ENCODE measurements around the gene FUOM. TPM values are rescaled to one million over a fixed set of nuclear protein-coding genes. Genes with fewer than 3 reads are reported as not detected.
"Not testable (repeated sequence)": the region's sequence is repeated elsewhere in the genome, so short reads cannot be mapped to it uniquely, and the experiment has no call there.

Gene FUOM
- total RNA-seq, 2 experiments from 2014 or later = 12.4 to 13.4 TPM

DNA sequence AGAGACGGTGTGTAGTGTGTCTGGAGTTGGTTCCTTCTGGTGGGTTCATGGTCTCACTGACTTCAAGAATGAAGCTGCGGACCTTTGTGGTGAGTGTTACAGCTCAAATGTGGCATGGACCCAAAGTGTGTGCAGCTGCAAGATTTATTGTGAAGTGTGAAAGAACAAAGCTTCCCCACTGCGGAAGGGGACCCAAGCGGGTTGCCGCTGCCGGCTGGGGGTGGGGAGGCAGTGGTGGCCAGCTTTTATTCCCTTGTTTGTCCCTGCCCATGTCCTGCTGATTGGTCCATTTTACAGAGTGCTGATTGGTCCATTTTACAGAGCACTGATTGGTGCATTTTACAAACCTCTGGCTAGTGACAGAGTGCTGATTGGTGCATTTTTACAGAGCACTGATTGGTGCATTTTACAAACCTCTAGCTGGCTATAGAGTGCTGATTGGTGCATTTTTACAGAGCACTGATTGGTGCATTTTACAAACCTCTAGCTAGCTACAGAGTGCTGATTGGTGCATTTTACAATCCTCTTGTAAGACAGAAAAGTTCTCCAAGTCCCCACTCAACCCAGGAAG lies 36.9 kb downstream of the FUOM start:
- ATAC-seq; DNase-seq; H3K4me1 Mint-ChIP-seq (ENCODE audit: low read depth); POLR2A ChIA-PET; H3K27ac Mint-ChIP-seq; H3K4me3 Mint-ChIP-seq; H3K36me3 Mint-ChIP-seq (ENCODE audit: low read depth); H3K9me3 Mint-ChIP-seq (ENCODE audit: insufficient read depth): not testable (repeated sequence)
- H3K27me3 Mint-ChIP-seq (ENCODE audit: low read depth) = peaks cover 16% of the 10 kb centered on the region
- CTCF ChIA-PET = interaction anchor here (0.8 to 2.0 kb wide), 2 partner anchors 9 to 13 kb away, joined by 3 to 9 read pairs; no protein-coding TSS in a partner anchor

DNA sequence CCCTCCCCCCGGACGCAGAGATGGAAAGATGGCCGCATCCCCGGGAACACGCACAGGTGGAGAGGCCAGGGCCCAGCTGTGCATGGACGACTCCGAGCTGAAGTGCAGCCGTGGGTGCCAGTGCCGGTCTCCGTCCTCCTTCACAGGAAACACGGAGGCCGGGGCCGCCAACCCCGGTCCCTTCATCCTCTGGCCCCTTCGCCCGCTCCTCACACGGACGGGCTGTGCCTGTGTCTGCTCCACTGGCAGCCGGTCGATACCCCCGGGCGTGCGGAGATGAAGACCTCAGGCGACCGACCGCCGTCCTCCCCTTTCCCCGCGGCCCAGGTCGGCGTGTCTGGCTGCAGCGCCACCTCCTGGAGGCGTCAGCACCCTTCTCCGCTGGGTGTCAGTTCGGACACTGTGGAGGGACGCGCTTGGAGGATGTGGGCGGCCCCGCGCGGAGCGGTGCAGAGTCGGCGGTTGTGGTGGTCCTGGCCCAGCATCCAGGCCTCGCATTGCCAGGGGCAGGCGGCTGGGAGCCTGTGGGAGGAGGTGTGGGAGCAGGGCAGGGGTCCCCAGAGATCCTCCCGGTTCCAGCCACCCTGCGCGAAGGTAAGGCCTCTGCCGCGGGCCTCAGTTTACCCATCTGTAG lies 39.2 kb downstream of the FUOM start:
- Mint-ChIP-seq H3K4me1 (ENCODE audit: low read depth) (peaks cover 4% of the 10 kb centered on the region), H3K27me3 (ENCODE audit: low read depth) (peaks cover 12% of the 10 kb centered on the region), H3K36me3 (ENCODE audit: low read depth) (no peaks in the 10 kb centered on the region), H3K4me3 (peak overlapping the region; percentile 48), H3K27ac (no peak overlapping the region), H3K9me3 (ENCODE audit: insufficient read depth) (no peaks in the 10 kb centered on the region)
- ATAC-seq = peak; percentile 91
- POLR2A ChIA-PET = interaction anchor here (0.6 kb wide), 1 partner anchor 143 kb away, joined by 3 read pairs; no protein-coding TSS in a partner anchor
- peak; percentile 74 for DNase-seq
- CTCF ChIA-PET = interaction anchor here (1.0 kb wide), 1 partner anchor 11 kb away, joined by 3 read pairs; no protein-coding TSS in a partner anchor

- no peak overlapping the region for H3K4me3 Mint-ChIP-seq
- POLR2A ChIA-PET = no interaction called here
- no peaks in the 10 kb centered on the region for H3K9me3 Mint-ChIP-seq (ENCODE audit: insufficient read depth)
- H3K36me3 Mint-ChIP-seq (ENCODE audit: low read depth) = peaks cover 2% of the 10 kb centered on the region
- ATAC-seq (no peak), DNase-seq (no peak)
- no peak overlapping the region for H3K27ac Mint-ChIP-seq
- peaks cover 10% of the 10 kb centered on the region for H3K27me3 Mint-ChIP-seq (ENCODE audit: low read depth)
- CTCF ChIA-PET = interaction anchor here (3.0 kb wide), 1 partner anchor 13 kb away, joined by 14 read pairs; no protein-coding TSS in a partner anchor
- H3K4me1 Mint-ChIP-seq (ENCODE audit: low read depth) = peaks cover 4% of the 10 kb centered on the region
Measured at GRCh38 chr10:133316732-133317131, 41.1 kb downstream of the FUOM start.

- H3K4me1 Mint-ChIP-seq (ENCODE audit: low read depth) = peaks cover 4% of the 10 kb centered on the region
- no peak overlapping the region for H3K27ac Mint-ChIP-seq
- CTCF ChIA-PET = interaction anchor here (1.6 to 3.0 kb wide), 2 partner anchors 10 to 13 kb away, joined by 5 to 14 read pairs; no protein-coding TSS in a partner anchor
- peaks cover 6% of the 10 kb centered on the region for H3K36me3 Mint-ChIP-seq (ENCODE audit: low read depth)
- ATAC-seq (peak; percentile 3), DNase-seq (no peak)
- no peaks in the 10 kb centered on the region for H3K9me3 Mint-ChIP-seq (ENCODE audit: insufficient read depth)
- no peak overlapping the region for H3K4me3 Mint-ChIP-seq
- POLR2A ChIA-PET = no interaction called here
- peaks cover 10% of the 10 kb centered on the region for H3K27me3 Mint-ChIP-seq (ENCODE audit: low read depth)
Measured at GRCh38 chr10:133316266-133316665, 41.6 kb downstream of the FUOM start.

- POLR2A ChIA-PET = no interaction called here
- DNase-seq (no peak), ATAC-seq (peak; percentile 5)
- CTCF ChIA-PET = interaction anchor here (1.6 to 3.0 kb wide), 2 partner anchors 9 to 14 kb away, joined by 5 to 14 read pairs; no protein-coding TSS in a partner anchor
- peaks cover 4% of the 10 kb centered on the region for H3K4me1 Mint-ChIP-seq (ENCODE audit: low read depth)
- no peaks in the 10 kb centered on the region for H3K9me3 Mint-ChIP-seq (ENCODE audit: insufficient read depth)
- peaks cover 6% of the 10 kb centered on the region for H3K36me3 Mint-ChIP-seq (ENCODE audit: low read depth)
- no peak overlapping the region for H3K4me3 Mint-ChIP-seq
- H3K27me3 Mint-ChIP-seq (ENCODE audit: low read depth) = peaks cover 10% of the 10 kb centered on the region
- no peak overlapping the region for H3K27ac Mint-ChIP-seq
Measured at GRCh38 chr10:133315847-133316246, 42.0 kb downstream of the FUOM start.

GRCh38 chr10:133314911-133315310 lies 42.9 kb downstream of the FUOM start:
- Mint-ChIP-seq H3K27me3 (ENCODE audit: low read depth) (peaks cover 7% of the 10 kb centered on the region), H3K36me3 (ENCODE audit: low read depth) (peaks cover 12% of the 10 kb centered on the region), H3K4me1 (ENCODE audit: low read depth) (peaks cover 5% of the 10 kb centered on the region), H3K27ac (no peak overlapping the region), H3K9me3 (ENCODE audit: insufficient read depth) (no peaks in the 10 kb centered on the region), H3K4me3 (no peak overlapping the region)
- no peak for DNase-seq
- ATAC-seq = no peak
- CTCF ChIA-PET = interaction anchor here (1.6 to 3.0 kb wide), 2 partner anchors 8 to 15 kb away, joined by 5 to 14 read pairs; no protein-coding TSS in a partner anchor
- POLR2A ChIA-PET = no interaction called here

DNA sequence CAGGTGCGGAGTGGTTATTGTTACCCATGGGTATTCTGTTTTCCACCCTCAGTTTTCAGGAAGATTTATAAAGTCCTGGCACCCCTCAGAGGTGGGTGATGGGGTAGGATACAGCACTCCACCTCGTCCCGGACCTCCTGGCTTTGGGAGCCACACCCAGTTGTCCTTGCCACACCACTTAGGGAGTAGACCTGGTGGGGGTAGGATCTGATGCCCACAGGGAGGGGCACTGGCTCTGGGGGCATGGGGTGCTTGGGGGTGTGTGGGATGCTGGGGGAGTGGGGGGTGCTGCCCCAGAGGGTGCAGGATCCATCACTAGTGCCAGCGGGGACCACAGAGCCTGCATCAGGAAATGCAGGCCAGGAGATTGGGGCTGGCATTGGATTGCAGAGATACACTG lies 44.6 kb downstream of the FUOM start:
- Mint-ChIP-seq H3K27me3 (ENCODE audit: low read depth) (no peaks in the 10 kb centered on the region), H3K4me3 (no peak overlapping the region), H3K36me3 (ENCODE audit: low read depth) (peaks cover 15% of the 10 kb centered on the region), H3K4me1 (ENCODE audit: low read depth) (peaks cover 5% of the 10 kb centered on the region), H3K9me3 (ENCODE audit: insufficient read depth) (no peaks in the 10 kb centered on the region), H3K27ac (no peak overlapping the region)
- POLR2A ChIA-PET = no interaction called here
- CTCF ChIA-PET = no interaction called here
- ATAC-seq = no peak
- DNase-seq = no peak

- POLR2A ChIA-PET = no interaction called here
- CTCF ChIA-PET = no interaction called here
- peaks cover 17% of the 10 kb centered on the region for H3K36me3 Mint-ChIP-seq (ENCODE audit: low read depth)
- H3K27me3 Mint-ChIP-seq (ENCODE audit: low read depth) = no peaks in the 10 kb centered on the region
- no peak for DNase-seq
- H3K9me3 Mint-ChIP-seq (ENCODE audit: insufficient read depth) = no peaks in the 10 kb centered on the region
- peaks cover 7% of the 10 kb centered on the region for H3K4me1 Mint-ChIP-seq (ENCODE audit: low read depth)
- no peak overlapping the region for H3K4me3 Mint-ChIP-seq
- H3K27ac Mint-ChIP-seq = no peak overlapping the region
- no peak for ATAC-seq
Measured at GRCh38 chr10:133312769-133313145, 45.1 kb downstream of the FUOM start.

DNA sequence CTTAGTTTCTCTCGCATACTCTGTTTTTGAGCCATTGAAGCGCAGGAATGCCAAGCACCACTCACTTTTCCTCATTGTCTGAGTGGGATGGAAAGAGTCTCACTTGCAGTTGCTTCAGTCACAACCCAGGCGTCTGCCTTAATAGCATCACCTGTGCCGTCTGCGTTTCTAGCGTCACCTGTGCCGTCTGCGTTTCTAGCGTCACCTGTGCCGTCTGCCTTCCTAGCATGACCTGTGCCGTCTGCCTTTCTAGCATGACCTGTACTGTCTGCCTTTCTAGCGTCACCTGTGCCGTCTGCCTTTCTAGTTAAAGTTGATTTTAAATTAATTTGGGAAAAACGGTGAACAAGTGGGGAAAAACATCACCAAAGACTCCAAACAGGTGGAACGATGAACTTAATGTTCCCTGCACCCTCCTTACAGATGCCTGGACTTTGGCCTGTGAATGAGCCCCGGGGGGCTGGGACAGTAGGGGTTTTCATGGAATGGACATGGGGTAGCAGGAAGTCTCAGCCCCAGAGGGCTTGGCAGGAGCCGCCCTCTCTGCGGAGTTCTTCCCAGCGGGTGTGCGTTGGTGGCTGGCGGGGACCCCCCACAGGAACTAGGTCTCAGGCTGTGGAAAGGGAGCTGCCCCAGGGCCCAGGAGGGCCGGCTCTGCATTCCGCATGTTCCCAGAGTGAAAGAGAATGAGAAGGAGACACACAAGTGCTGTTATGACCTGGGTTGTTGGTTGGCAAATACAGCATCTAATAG lies 45.6 kb downstream of the FUOM start:
- Mint-ChIP-seq H3K36me3 (ENCODE audit: low read depth) (peaks cover 17% of the 10 kb centered on the region), H3K9me3 (ENCODE audit: insufficient read depth) (no peaks in the 10 kb centered on the region), H3K27ac (no peak overlapping the region), H3K27me3 (ENCODE audit: low read depth) (no peaks in the 10 kb centered on the region), H3K4me3 (no peak overlapping the region), H3K4me1 (ENCODE audit: low read depth) (peaks cover 12% of the 10 kb centered on the region)
- no peak for DNase-seq
- ChIA-PET POLR2A (no interaction called here), CTCF (no interaction called here)
- ATAC-seq = no peak

- Mint-ChIP-seq H3K9me3 (ENCODE audit: insufficient read depth) (no peaks in the 10 kb centered on the region), H3K4me3 (no peak overlapping the region), H3K27ac (no peak overlapping the region), H3K4me1 (ENCODE audit: low read depth) (peaks cover 18% of the 10 kb centered on the region), H3K36me3 (ENCODE audit: low read depth) (peaks cover 17% of the 10 kb centered on the region), H3K27me3 (ENCODE audit: low read depth) (no peaks in the 10 kb centered on the region)
- DNase-seq (no peak), ATAC-seq (no peak)
- POLR2A ChIA-PET = no interaction called here
- CTCF ChIA-PET = interaction anchor here (0.7 kb wide), 1 partner anchor 18 kb away, joined by 3 read pairs; no protein-coding TSS in a partner anchor
Measured at GRCh38 chr10:133311570-133311969, 46.2 kb downstream of the FUOM start.

- no peak overlapping the region for H3K27ac Mint-ChIP-seq
- no peaks in the 10 kb centered on the region for H3K9me3 Mint-ChIP-seq (ENCODE audit: insufficient read depth)
- peaks cover 19% of the 10 kb centered on the region for H3K4me1 Mint-ChIP-seq (ENCODE audit: low read depth)
- H3K27me3 Mint-ChIP-seq (ENCODE audit: low read depth) = no peaks in the 10 kb centered on the region
- ChIA-PET CTCF (interaction anchor here (0.7 kb wide), 1 partner anchor 19 kb away, joined by 3 read pairs; no protein-coding TSS in a partner anchor), POLR2A (no interaction called here)
- ATAC-seq = no peak
- H3K36me3 Mint-ChIP-seq (ENCODE audit: low read depth) = peaks cover 17% of the 10 kb centered on the region
- no peak overlapping the region for H3K4me3 Mint-ChIP-seq
- no peak for DNase-seq
Measured at GRCh38 chr10:133310789-133311188, 47.0 kb downstream of the FUOM start.

GRCh38 chr10:133310399-133310755 lies 47.4 kb downstream of the FUOM start:
- ChIA-PET POLR2A (no interaction called here), CTCF (no interaction called here)
- H3K4me3 Mint-ChIP-seq = no peak overlapping the region

More at GRCh38 chr10:133310399-133310755, 47.4 kb downstream of the FUOM start:
- DNase-seq (no peak), ATAC-seq (no peak)
- Mint-ChIP-seq H3K9me3 (ENCODE audit: insufficient read depth) (no peaks in the 10 kb centered on the region), H3K27me3 (ENCODE audit: low read depth) (no peaks in the 10 kb centered on the region), H3K4me1 (ENCODE audit: low read depth) (peaks cover 19% of the 10 kb centered on the region), H3K36me3 (ENCODE audit: low read depth) (peaks cover 17% of the 10 kb centered on the region), H3K27ac (no peak overlapping the region)
